Right lobe of liver (tissue), 6 donors: Measurements from ENCODE around the gene DNAH1. TPM values are rescaled to one million over a fixed set of nuclear protein-coding genes. Genes with fewer than 3 reads are reported as not detected.
A peak's percentile ranks its signal among the peaks of the same experiment; 100 is the strongest.

Experiments used
- ATAC-seq, 4 donors: fragments of 200-7000 bp; cut with Tn5 transposase; one replicate each; pipeline ENCODE4 v1.9.1; 2020; ENCODE audit warnings: mild to moderate bottlenecking in 4 of 4, moderate library complexity in 4 of 4
- DNase-seq, 3 donors: peaks; one replicate each; pipeline ENCODE4 v3.0.0-alpha.2; 2020
- H3K27ac ChIP-seq, 3 donors: fragments of 200-600 bp; one replicate each; pipeline ENCODE4 v1.8.0; 2022
- H3K27me3 ChIP-seq, 2 donors: fragments of 200-600 bp; one replicate each; pipeline ENCODE4 v1.8.0; 2022
- H3K36me3 ChIP-seq, 4 donors: fragments of 200-600 bp; sonication (generic) in 1 of 4; one replicate each; pipeline versions ENCODE4 v1.5.1 to v1.8.0; 2017 to 2022; ENCODE audit warnings: control low read depth in 1 of 4
- H3K4me1 ChIP-seq, 4 donors: fragments of 200-600 bp; sonication (generic) in 1 of 4; one replicate each; pipeline versions ENCODE4 v1.5.1 to v1.8.0; 2017 to 2022; ENCODE audit warnings: control low read depth in 1 of 4
- H3K4me3 ChIP-seq, 3 donors: fragments of 200-600 bp; one replicate each; pipeline ENCODE4 v1.8.0; 2022
- H3K9me3 ChIP-seq, 4 donors: fragments of 200-600 bp; sonication (generic) in 1 of 4; one replicate each; pipeline versions ENCODE4 v1.5.1 to v1.8.0; 2017 to 2022; ENCODE audit warnings: control low read depth in 1 of 4
- POLR2A ChIP-seq: fragments of 450-650 bp; IDR thresholded peaks from one replicate; pipeline ENCODE4 v1.6.1; 2017; ENCODE audit warnings: antibody characterized with exemption, mild to moderate bottlenecking
- WGBS: methylation state at CpG from one replicate; pipeline ENCODE4 v1.1.6; 2018; ENCODE audit warnings: low coverage, low lambda C conversion rate; ENCODE audit not compliant: insufficient coverage; ENCODE audit errors: missing lambda C conversion rate; 5-methylcytosine and 5-hydroxymethylcytosine counted together
- intact Hi-C, 2 donors: fragments of 100-400 bp; cut with DNase I; formaldehyde crosslinking; loops; one replicate each; pipeline versions ENCODE4 v1.11.2 to v1.14.1; 2022
- total RNA-seq, 6 experiments: library from RNA; depleted of rRNA in 2 of 6; stranded (reverse); fragments of >200 nt in 2 of 6; fragmentation: NEBNext Ultra II Directional in 3 of 6; extraction: Animal tissue kit (Norgen Biotek cat#: 25700) in 3 of 6; gene quantifications; one replicate each; pipeline versions ENCODE4 v1.1.0 to v1.2.4, GENCODE V29; 2016 to 2023
- TF ChIP-seq, protein P1 (sequence below), 4 donors: fragments of 200-600 bp in 3 of 4; fragments of 450-650 bp in 1 of 4; IDR thresholded peaks; one replicate each; pipeline versions ENCODE4 v1.5.1 to v1.8.0; 2016 to 2022; ENCODE audit warnings: antibody characterized with exemption in 4 of 4, mild to moderate bottlenecking in 2 of 4
- donor health status: DM: no; HTN: yes; CAD: no.
- donor health status: DM: no; HTN: no; CAD: no.
- donor health status: DM: no; HTN: no; CAD: no.
- donor health status: DM: no; HTN: yes; CAD: no.
- donor health status: DM: no; HTN: yes; CAD: no.

Gene DNAH1
- total RNA-seq, 6 experiments from 2014 or later = 1.6 to 11.2 (median 8.1) TPM

DNA sequence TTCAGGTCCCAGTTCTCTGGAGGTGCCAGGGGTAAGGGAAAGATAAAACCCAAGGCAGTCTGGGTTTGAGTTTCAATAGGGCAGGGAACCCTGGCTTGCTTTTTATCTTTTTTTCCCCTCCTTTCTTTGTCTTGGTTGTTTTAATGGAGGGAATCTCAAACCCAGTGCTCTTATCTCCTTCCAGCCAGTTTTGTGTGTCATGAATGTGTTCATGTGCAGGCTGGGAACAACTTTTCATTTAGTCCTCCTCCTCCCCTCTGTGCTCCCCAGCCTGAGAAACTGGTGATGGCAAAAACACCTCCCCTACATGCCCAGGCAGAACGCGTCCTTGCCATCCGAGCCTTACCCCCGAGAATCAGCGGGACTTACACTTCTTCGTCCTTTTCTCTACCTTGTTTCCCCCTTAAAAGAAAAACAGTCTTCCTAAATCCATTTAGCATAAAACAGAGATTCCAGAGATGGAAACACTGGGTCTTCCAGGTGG, 117.9 kb downstream of the DNAH1 start:
- TF ChIP-seq, protein P1, sequence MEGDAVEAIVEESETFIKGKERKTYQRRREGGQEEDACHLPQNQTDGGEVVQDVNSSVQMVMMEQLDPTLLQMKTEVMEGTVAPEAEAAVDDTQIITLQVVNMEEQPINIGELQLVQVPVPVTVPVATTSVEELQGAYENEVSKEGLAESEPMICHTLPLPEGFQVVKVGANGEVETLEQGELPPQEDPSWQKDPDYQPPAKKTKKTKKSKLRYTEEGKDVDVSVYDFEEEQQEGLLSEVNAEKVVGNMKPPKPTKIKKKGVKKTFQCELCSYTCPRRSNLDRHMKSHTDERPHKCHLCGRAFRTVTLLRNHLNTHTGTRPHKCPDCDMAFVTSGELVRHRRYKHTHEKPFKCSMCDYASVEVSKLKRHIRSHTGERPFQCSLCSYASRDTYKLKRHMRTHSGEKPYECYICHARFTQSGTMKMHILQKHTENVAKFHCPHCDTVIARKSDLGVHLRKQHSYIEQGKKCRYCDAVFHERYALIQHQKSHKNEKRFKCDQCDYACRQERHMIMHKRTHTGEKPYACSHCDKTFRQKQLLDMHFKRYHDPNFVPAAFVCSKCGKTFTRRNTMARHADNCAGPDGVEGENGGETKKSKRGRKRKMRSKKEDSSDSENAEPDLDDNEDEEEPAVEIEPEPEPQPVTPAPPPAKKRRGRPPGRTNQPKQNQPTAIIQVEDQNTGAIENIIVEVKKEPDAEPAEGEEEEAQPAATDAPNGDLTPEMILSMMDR (IDR thresholded peaks at IDR 0.05) = no peak
- no peak for TF ChIP-seq POLR2A
- ATAC-seq (no peak), DNase-seq (no peak)
- Histone ChIP-seq H3K4me3 (no peak overlapping the region), H3K4me1 (no peaks in the 10 kb centered on the region), H3K36me3 (no peaks in the 10 kb centered on the region), H3K9me3 (no peaks in the 10 kb centered on the region), H3K27ac (no peak overlapping the region), H3K27me3 (no peaks in the 10 kb centered on the region)
- intact Hi-C loops = no loop called here
- WGBS = 88% methylated on average over 6 of the region's 6 CpGs

- intact Hi-C loops = no loop called here
Observed at GRCh38 chr3:52434491-52435115, 118.5 kb downstream of the DNAH1 start.

GRCh38 chr3:52435246-52436101, 119.4 kb downstream of the DNAH1 start:
- WGBS = 92% methylated on average over 13 of the region's 32 CpGs
- no peak for ATAC-seq
- H3K4me1 ChIP-seq = no peaks in the 10 kb centered on the region
- H3K27ac ChIP-seq = no peak overlapping the region
- H3K36me3 ChIP-seq = no peaks in the 10 kb centered on the region
- H3K27me3 ChIP-seq = no peaks in the 10 kb centered on the region
- no peaks in the 10 kb centered on the region for H3K9me3 ChIP-seq
- TF ChIP-seq, protein P1 (IDR thresholded peaks at IDR 0.05) = no peak
- no peak for TF ChIP-seq POLR2A
- intact Hi-C loops = no loop called here
- DNase-seq = peak in 2 of 3 donors; percentile 44 to 48
- H3K4me3 ChIP-seq = no peak overlapping the region

More at GRCh38 chr3:52434491-52435115, 118.5 kb downstream of the DNAH1 start:
- ATAC-seq = no peak
- Histone ChIP-seq H3K27me3 (no peaks in the 10 kb centered on the region), H3K9me3 (no peaks in the 10 kb centered on the region), H3K36me3 (no peaks in the 10 kb centered on the region), H3K4me1 (no peaks in the 10 kb centered on the region), H3K4me3 (no peak overlapping the region), H3K27ac (no peak overlapping the region)
- 89% methylated on average over 6 of the region's 9 CpGs for WGBS
- TF ChIP-seq, protein P1 (IDR thresholded peaks at IDR 0.05) = no peak
- TF ChIP-seq POLR2A = no peak
- no peak for DNase-seq

- Histone ChIP-seq H3K4me3 (no peak overlapping the region), H3K4me1 (no peaks in the 10 kb centered on the region), H3K36me3 (no peaks in the 10 kb centered on the region), H3K9me3 (no peaks in the 10 kb centered on the region), H3K27me3 (no peaks in the 10 kb centered on the region), H3K27ac (no peak overlapping the region)
- ATAC-seq (no peak), DNase-seq (peak in 2 of 3 donors; percentile 40 to 41)
- 80% methylated on average over 1 of the region's 13 CpGs for WGBS
- intact Hi-C loops = no loop called here
- no peak for TF ChIP-seq POLR2A
- TF ChIP-seq, protein P1 (IDR thresholded peaks at IDR 0.05) = no peak
Observed at GRCh38 chr3:52436500-52437149, 120.5 kb downstream of the DNAH1 start.
